H9 (cell line): ENCODE results near the gene LTB4R2. TPM values are rescaled to one million over a fixed set of nuclear protein-coding genes. Genes with fewer than 3 reads are reported as not detected.
A peak's percentile ranks its signal among the peaks of the same experiment; 100 is the strongest.

Source experiments
- DNase-seq: peaks from one replicate; pipeline ENCODE4 v3.0.0-alpha.2; 2017
- H2AFZ ChIP-seq: one replicate; pipeline ENCODE4 v1.6.1; 2013; ENCODE audit warnings: mild to moderate bottlenecking, low read length, control low read depth, moderate library complexity
- H2AK5ac ChIP-seq: 2 replicates; pipeline ENCODE4 v1.6.1; 2013; ENCODE audit warnings: low read length, control low read depth, mixed read lengths; ENCODE audit not compliant: insufficient read length
- H2BK120ac ChIP-seq: one replicate; pipeline ENCODE4 v1.6.1; 2013; ENCODE audit warnings: low read depth, mild to moderate bottlenecking, low read length, control low read depth, inconsistent platforms; ENCODE audit not compliant: poor library complexity, severe bottlenecking
- H2BK12ac ChIP-seq: 2 replicates; pipeline ENCODE4 v1.6.1; 2013; ENCODE audit warnings: low read length, control low read depth, mixed read lengths, low read depth; ENCODE audit not compliant: insufficient read length
- H2BK15ac ChIP-seq: 2 replicates; pipeline ENCODE4 v1.6.1; 2013; ENCODE audit warnings: low read depth, low read length, control low read depth
- H2BK20ac ChIP-seq: one replicate; pipeline ENCODE4 v1.6.1; 2013; ENCODE audit warnings: low read depth, mild to moderate bottlenecking, low read length, control low read depth, inconsistent platforms; ENCODE audit not compliant: poor library complexity, severe bottlenecking
- H2BK5ac ChIP-seq: 2 replicates; pipeline ENCODE4 v1.6.1; 2013; ENCODE audit warnings: low read length, control low read depth, mixed read lengths; ENCODE audit not compliant: insufficient read length
- H3K14ac ChIP-seq: 2 replicates; pipeline ENCODE4 v1.6.1; 2013; ENCODE audit warnings: low read length, control low read depth; ENCODE audit not compliant: insufficient read depth
- H3K18ac ChIP-seq: 2 replicates; pipeline ENCODE4 v1.6.1; 2013; ENCODE audit warnings: low read depth, mild to moderate bottlenecking, mixed read lengths, low read length, control low read depth; ENCODE audit not compliant: insufficient read length
- H3K23ac ChIP-seq: 2 replicates; pipeline ENCODE4 v1.6.1; 2013; ENCODE audit warnings: low read length, control low read depth, mixed read lengths, low read depth; ENCODE audit not compliant: insufficient read length
- H3K23me2 ChIP-seq: 2 replicates; pipeline ENCODE4 v1.6.1; 2013; ENCODE audit warnings: low read depth, mild to moderate bottlenecking, mixed read lengths, low read length, control low read depth; ENCODE audit not compliant: insufficient read length, poor library complexity, severe bottlenecking
- H3K27ac ChIP-seq: 2 replicates; pipeline ENCODE4 v1.5.1; 2013; ENCODE audit warnings: low read length, control low read depth, mixed read lengths, low read depth; ENCODE audit not compliant: insufficient read length
- H3K27me3 ChIP-seq: 2 replicates; pipeline ENCODE4 v1.6.1; 2013; ENCODE audit warnings: low read length, control low read depth, inconsistent platforms; ENCODE audit not compliant: insufficient read depth
- H3K4ac ChIP-seq: 2 replicates; pipeline ENCODE4 v1.6.1; 2013; ENCODE audit warnings: low read depth, mild to moderate bottlenecking, control low read depth, inconsistent platforms, low read length, moderate library complexity
- H3K4me1 ChIP-seq: 2 replicates; pipeline ENCODE4 v1.6.1; 2013; ENCODE audit warnings: low read length, control low read depth, inconsistent platforms; ENCODE audit not compliant: insufficient read depth
- H3K4me2 ChIP-seq: 2 replicates; pipeline ENCODE4 v1.6.1; 2013; ENCODE audit warnings: low read length, control low read depth, mixed read lengths; ENCODE audit not compliant: insufficient read length, insufficient read depth
- H3K56ac ChIP-seq: 2 replicates; pipeline ENCODE4 v1.6.1; 2013; ENCODE audit warnings: low read depth, mild to moderate bottlenecking, mixed read lengths, low read length, control low read depth; ENCODE audit not compliant: insufficient read length
- H3K79me1 ChIP-seq: 2 replicates; pipeline ENCODE4 v1.6.1; 2013; ENCODE audit warnings: low read depth, mild to moderate bottlenecking, moderate library complexity, low read length, control low read depth, inconsistent platforms; ENCODE audit not compliant: insufficient read depth, poor library complexity, severe bottlenecking
- H3K79me2 ChIP-seq: 2 replicates; pipeline ENCODE4 v1.6.1; 2013; ENCODE audit warnings: low read length, control low read depth, inconsistent platforms; ENCODE audit not compliant: insufficient read depth
- H3K9ac ChIP-seq: 2 replicates; pipeline ENCODE4 v1.6.1; 2013; ENCODE audit warnings: low read length, control low read depth, mixed read lengths; ENCODE audit not compliant: insufficient read length; ENCODE audit errors: extremely low read depth
- H3K9me3 ChIP-seq: one replicate; pipeline ENCODE4 v1.6.1; 2013; ENCODE audit warnings: low read depth, low read length, inconsistent platforms; ENCODE audit not compliant: control insufficient read depth
- H3T11ph ChIP-seq: one replicate; pipeline ENCODE4 v1.6.1; 2013; ENCODE audit warnings: mild to moderate bottlenecking, low read length, control low read depth, inconsistent platforms
- H4K20me1 ChIP-seq: one replicate; pipeline ENCODE4 v1.6.1; 2013; ENCODE audit not compliant: control insufficient read depth, insufficient read length, insufficient read depth
- H4K5ac ChIP-seq: 2 replicates; pipeline ENCODE4 v1.6.1; 2013; ENCODE audit warnings: low read depth, mild to moderate bottlenecking, mixed read lengths, low read length, control low read depth; ENCODE audit not compliant: insufficient read length
- H4K8ac ChIP-seq: replicated peaks from 2 replicates; pipeline ENCODE4 v1.6.1; 2013; ENCODE audit warnings: low read length, control low read depth, mixed read lengths, low read depth; ENCODE audit not compliant: insufficient read length
- H4K91ac ChIP-seq: 2 replicates; pipeline ENCODE4 v1.6.1; 2013; ENCODE audit warnings: low read depth, mild to moderate bottlenecking, moderate library complexity, mixed read lengths, low read length, control low read depth; ENCODE audit not compliant: insufficient read length
- H3K27ac Mint-ChIP-seq, 3 experiments: 2 replicates in 2 of 3; 3 replicates in 1 of 3; pipeline ENCODE4 v1.8.0; 2020 to 2021; ENCODE audit warnings: mixed read lengths in 3 of 3, mild to moderate bottlenecking in 1 of 3, moderate library complexity in 1 of 3
- H3K27me3 Mint-ChIP-seq: 2 replicates; pipeline ENCODE4 v1.8.0; 2021; ENCODE audit warnings: low read depth, mild to moderate bottlenecking, moderate library complexity, mixed read lengths
- H3K36me3 Mint-ChIP-seq, 3 experiments: 2 replicates in 2 of 3; 3 replicates in 1 of 3; pipeline ENCODE4 v1.8.0; 2020 to 2021; ENCODE audit warnings: low read depth in 3 of 3, mixed read lengths in 3 of 3; ENCODE audit not compliant: insufficient read depth in 1 of 3
- H3K4me1 Mint-ChIP-seq, 2 experiments: 2 replicates each; pipeline ENCODE4 v1.8.0; 2020; ENCODE audit warnings: mixed read lengths in 2 of 2
- H3K4me3 Mint-ChIP-seq, 2 experiments: 2 replicates in 1 of 2; 3 replicates in 1 of 2; pipeline ENCODE4 v1.8.0; 2020 to 2021; ENCODE audit warnings: mild to moderate bottlenecking in 2 of 2, mixed read lengths in 2 of 2, moderate library complexity in 1 of 2
- H3K9me3 Mint-ChIP-seq, 2 experiments: 2 replicates in 1 of 2; 3 replicates in 1 of 2; pipeline ENCODE4 v1.8.0; 2020; ENCODE audit warnings: mild to moderate bottlenecking in 2 of 2, mixed read lengths in 2 of 2, moderate library complexity in 1 of 2
- WGBS: extraction: QIAGEN DNeasy Blood & Tissue Kit; methylation state at CpG from one replicate; pipeline ENCODE4 v1.1.7; 2013; ENCODE audit warnings: missing lambda C conversion rate, low lambda C conversion rate, mixed read lengths; ENCODE audit not compliant: insufficient read length; ENCODE audit errors: extremely low coverage; 5-methylcytosine and 5-hydroxymethylcytosine counted together
- total RNA-seq: library from RNA; stranded (reverse); gene quantifications from 2 replicates; pipeline ENCODE4 v1.2.1, GENCODE V29; 2021
- TF ChIP-seq, protein P1 (sequence below): fragments of 200-600 bp; sonication (generic); conservative IDR thresholded peaks from 3 replicates; pipeline ENCODE4 v1.8.0; 2021; ENCODE audit warnings: antibody characterized with exemption, mild to moderate bottlenecking

LTB4R2 gene
- total RNA-seq, 1 experiment from 2014 or later, result 13.4 TPM

DNA sequence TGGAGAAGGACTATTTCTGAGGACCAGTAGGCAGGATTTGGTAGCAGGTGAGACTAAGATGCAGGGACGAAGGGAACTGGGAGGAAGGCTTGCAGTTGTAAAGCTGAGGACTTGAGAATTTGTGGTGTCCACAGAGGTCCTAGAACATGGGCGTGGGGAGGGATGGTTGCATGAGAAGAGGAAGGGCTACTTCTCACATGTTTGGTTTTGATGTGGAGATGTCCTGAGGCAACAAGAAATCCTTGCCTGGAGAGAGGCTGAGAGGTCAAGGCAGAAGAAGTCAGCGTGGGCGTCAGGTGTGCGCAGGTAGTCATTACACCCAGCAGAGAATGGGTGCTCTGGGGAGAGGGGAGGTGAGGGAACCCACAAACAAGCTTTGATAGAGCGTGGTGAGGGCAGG lies 32.9 kb upstream of the LTB4R2 start:
- no peak overlapping the region for H2BK15ac ChIP-seq
- no peak overlapping the region for H3K23ac ChIP-seq
- H3K9me3 Mint-ChIP-seq, result no peaks in the 10 kb centered on the region
- no peaks in the 10 kb centered on the region for H3K9me3 ChIP-seq
- no peak overlapping the region for H4K5ac ChIP-seq
- no peak overlapping the region for H3K27ac ChIP-seq
- no peak overlapping the region for H2AFZ ChIP-seq
- no peak for DNase-seq
- H3K14ac ChIP-seq, result no peak overlapping the region
- H3K4ac ChIP-seq, result no peak overlapping the region
- H3K4me3 Mint-ChIP-seq, result no peak overlapping the region
- no peaks in the 10 kb centered on the region for H3K23me2 ChIP-seq
- no peaks in the 10 kb centered on the region for H3K27me3 Mint-ChIP-seq
- TF ChIP-seq, protein P1, sequence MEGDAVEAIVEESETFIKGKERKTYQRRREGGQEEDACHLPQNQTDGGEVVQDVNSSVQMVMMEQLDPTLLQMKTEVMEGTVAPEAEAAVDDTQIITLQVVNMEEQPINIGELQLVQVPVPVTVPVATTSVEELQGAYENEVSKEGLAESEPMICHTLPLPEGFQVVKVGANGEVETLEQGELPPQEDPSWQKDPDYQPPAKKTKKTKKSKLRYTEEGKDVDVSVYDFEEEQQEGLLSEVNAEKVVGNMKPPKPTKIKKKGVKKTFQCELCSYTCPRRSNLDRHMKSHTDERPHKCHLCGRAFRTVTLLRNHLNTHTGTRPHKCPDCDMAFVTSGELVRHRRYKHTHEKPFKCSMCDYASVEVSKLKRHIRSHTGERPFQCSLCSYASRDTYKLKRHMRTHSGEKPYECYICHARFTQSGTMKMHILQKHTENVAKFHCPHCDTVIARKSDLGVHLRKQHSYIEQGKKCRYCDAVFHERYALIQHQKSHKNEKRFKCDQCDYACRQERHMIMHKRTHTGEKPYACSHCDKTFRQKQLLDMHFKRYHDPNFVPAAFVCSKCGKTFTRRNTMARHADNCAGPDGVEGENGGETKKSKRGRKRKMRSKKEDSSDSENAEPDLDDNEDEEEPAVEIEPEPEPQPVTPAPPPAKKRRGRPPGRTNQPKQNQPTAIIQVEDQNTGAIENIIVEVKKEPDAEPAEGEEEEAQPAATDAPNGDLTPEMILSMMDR, result no peak
- no peak overlapping the region for H2BK12ac ChIP-seq
- H3T11ph ChIP-seq, result no peak overlapping the region
- no peak overlapping the region for H4K8ac ChIP-seq
- peaks cover 3 to 11% of the 10 kb centered on the region in 2 experiments for H3K4me1 Mint-ChIP-seq
- H3K9ac ChIP-seq, result no peak overlapping the region
- H3K56ac ChIP-seq, result no peak overlapping the region
- no peaks in the 10 kb centered on the region for H3K27me3 ChIP-seq
- peak overlapping the region in 1 of 3 experiments; percentile 37; a peak in 2 of 7 replicates for H3K27ac Mint-ChIP-seq
- H3K79me2 ChIP-seq, result no peaks in the 10 kb centered on the region
- H3K4me1 ChIP-seq, result no peaks in the 10 kb centered on the region
- no peaks in the 10 kb centered on the region for H3K36me3 Mint-ChIP-seq
- H2BK120ac ChIP-seq, result no peak overlapping the region
- no peak overlapping the region for H2BK20ac ChIP-seq
- H4K91ac ChIP-seq, result no peak overlapping the region
- H2AK5ac ChIP-seq, result no peak overlapping the region
- H2BK5ac ChIP-seq, result no peak overlapping the region
- no peak overlapping the region for H3K18ac ChIP-seq
- no peaks in the 10 kb centered on the region for H4K20me1 ChIP-seq
- no CpG with 5 or more reads among the region's 6 CpGs for WGBS
- H3K79me1 ChIP-seq, result no peaks in the 10 kb centered on the region
- H3K4me2 ChIP-seq, result no peak overlapping the region
